Middle frontal gyrus (tissue), 1 donor: ENCODE measurements around the gene MRPL4.
"Not testable (repeated sequence)": the region's sequence is repeated elsewhere in the genome, so short reads cannot be mapped to it uniquely, and the experiment has no call there.

Source experiments
- DNase-seq: peaks from one replicate; pipeline ENCODE4 v3.0.0-alpha.2; 2015; ENCODE audit warnings: low spot score; ENCODE audit errors: extremely low spot score

Gene MRPL4

DNA sequence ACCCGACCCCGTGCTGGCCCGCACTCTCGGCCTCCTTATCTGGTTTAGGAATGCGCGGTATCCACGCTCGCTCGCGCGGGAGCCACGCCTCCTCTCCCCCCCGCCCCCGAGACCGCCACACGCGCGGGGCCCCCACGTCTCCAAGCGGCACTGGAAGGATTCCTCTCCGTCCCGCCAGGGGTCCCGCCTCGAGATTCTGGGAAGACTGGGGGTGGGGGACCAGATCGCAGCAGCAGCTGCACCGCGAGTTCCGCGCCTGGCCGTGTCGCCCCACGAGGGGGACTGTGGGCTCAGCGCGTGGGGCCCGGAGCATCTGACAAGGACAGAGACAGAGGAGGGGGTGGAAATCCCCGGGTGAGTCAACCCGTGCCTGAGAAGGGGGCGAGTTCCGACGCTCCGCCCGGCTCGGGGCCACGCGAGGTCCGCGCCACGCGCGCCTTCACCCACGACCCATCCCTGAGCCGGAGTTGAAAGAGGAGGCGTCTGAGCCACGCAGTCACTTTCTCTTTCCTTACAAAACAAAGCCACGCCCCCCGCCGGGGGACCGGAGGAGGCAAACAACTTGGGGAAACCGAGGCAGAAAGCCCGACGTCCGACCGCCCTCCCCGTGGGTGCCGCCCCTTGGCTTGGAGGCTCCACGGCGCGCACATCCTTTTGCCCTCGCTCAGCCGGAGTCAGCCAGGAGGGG, 21.7 kb upstream of the MRPL4 start:
- DNase-seq, result no peak

GRCh38 chr19:10230861-10231611, 21.0 kb upstream of the MRPL4 start, which contains the start of gene S1PR2:
Gene S1PR2, minus strand, starts transcription at chr19:10231331. Its CDS starts 6,426 bp downstream, at chr19:10224905.
- no peak for DNase-seq

DNA sequence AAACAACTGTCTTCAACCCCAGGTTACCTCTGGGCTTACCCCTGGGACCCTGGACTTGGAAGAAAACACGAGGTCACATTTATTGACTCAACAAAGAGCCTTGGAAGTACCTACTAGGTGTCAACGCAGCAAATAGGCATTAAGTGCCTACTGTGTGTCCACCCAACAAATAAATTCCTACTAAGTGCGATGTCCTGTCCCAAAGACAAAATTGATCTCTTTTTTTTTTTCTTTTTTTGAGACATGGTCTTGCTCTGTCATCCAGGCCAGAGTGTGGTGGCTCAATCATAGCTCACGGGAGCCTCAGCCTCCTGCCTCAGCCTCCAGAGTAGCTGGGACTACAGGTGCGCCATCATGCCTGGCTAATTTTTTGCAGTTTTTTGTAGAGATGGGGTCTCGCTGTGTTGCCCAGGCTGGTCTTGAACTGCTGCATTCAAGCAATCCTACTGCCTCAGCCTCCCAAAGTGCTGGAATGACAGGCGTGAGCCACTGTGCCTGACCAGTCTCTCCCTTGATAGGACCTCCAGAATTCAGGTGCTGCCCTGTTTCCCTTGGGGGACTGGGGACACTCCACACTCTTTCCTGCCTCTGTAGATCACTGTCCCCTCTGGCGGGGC, 20.3 kb upstream of the MRPL4 start:
- no peak for DNase-seq

DNA sequence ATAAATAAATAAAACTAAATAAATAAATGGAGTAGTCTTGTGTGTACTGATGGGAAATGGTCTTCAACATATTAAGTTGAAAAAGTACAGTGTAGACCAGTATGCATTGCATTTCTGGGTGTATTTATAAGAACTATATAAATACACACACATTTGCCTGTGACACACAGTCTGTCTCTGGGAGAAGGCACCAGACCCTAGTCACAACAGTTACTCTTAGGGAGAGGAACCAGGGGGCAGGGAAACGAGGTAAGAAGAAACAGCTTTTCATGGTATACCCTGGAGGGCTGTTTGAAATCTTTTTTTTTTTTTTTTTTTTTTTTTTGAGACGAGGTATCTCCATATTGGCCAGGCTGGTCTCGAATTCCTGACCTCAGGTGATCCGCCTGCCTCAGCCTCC, 18.1 kb upstream of the MRPL4 start:
- no peak for DNase-seq

DNA sequence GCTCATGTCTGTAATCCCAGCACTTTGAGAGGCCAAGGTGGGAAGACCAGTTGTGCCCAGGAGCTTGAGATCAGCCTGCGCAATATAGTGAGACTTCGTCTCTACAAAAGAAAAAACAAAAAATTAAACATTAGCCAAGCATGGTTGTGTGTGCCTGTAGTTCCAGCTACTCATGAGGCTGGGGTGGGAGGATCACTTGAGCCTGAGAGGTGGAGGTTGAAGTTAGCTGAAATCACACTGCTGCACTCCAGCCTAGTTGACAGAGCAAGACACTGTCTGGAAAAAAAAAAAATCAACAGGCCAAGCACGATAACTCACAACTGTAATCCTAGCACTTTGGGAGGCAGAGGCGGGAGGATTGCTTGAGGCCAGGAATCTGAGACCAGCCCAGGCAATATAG, 17.0 kb upstream of the MRPL4 start:
- no peak for DNase-seq

GRCh38 chr19:10235409-10235808, 16.6 kb upstream of the MRPL4 start:
- not testable (repeated sequence) for DNase-seq

- no peak for DNase-seq
These were observed 14.3 kb upstream of the MRPL4 start for GRCh38 chr19:10237702-10238101.

GRCh38 chr19:10238172-10238783, 13.7 kb upstream of the MRPL4 start:
- no peak for DNase-seq

DNA sequence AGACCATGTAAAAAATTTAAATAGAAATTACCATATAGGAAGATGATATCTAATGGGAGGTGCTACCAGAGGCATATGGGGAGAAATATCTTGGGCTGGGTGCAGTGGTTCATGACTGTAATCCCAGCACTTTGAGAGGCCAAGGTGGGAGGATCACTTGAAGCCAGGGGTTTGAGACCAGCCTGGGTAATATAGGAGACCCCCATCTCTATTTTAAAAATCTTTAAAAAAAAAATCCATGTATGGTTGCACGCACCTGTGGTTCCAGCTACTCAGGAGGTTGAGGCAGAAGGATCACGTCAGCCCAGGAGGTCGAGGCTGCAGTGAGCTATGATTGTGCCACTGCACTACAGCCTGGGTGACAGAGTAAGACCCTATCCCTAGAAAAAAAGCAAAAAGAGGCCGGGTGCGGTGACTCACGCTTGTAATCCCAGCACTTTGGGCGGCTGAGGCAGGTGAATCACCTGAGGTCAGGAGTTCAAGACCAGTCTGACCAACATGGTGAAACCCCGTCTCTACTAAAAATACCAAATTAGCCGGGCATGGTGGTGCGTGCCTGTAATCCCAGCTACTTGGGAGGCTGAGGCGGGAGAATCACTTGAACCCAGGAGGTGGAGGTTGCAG, 10.1 kb upstream of the MRPL4 start:
- not testable (repeated sequence) for DNase-seq

DNA sequence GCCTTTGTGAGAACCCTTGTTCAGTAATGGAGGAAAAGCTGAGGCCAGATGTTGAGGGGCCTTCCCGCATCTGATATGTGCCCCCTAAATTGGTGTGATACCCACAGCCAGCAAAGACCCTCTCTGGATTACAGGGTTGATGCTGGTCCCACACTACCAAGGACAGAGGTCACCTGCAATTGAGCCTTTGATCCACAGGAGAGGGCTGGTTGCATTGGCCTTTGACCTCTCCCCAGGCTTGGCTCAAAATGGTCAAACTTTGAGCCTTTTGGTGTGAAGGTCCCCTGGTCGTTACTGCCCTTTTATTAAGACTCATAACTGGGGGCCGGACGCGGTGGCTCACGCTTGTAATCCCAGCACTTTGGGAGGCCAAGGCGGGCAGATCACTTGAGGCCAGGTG, 8.4 kb upstream of the MRPL4 start:
- no peak for DNase-seq

GRCh38 chr19:10245189-10245939, 6.7 kb upstream of the MRPL4 start:
- no peak for DNase-seq

DNA sequence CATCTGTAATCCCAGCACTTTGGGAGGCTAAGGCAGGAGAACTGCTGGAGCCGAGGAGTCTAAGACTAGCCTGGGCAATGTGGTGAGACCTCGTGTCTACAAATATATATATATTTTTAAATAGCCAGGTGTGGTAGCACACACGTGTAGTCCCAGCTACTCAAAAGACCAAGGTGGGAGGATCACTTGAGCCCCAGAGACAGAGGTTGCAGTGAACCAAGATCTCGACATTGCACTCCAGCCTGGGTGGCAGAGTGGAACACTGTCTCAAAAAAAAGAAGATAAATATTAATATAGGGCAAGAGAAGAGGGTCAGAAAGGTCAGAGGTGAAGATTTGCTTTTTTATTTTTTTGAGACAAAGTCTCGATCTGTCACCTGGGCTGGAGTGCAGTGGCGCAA, 5.5 kb upstream of the MRPL4 start:
- no peak for DNase-seq

DNA sequence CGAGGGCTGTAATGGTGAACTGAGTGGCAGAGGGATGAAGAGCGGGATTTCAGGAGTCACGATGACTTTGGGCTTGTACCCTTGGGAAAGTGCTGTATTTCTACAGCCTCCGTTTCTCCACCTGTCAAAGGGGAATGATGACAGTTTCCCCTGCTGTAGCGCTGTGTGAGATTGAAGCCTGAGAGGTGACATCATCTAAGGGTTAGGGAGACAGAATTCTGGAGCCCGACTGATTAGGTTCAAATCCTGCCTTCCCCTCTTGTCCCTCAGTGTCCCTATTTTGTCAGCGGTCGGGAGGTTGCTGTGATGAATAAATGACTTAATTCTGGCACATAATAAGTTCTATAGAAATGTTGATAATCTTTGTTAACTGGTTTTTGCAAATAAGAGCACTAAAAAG, 693 bp downstream of the MRPL4 start:
- DNase-seq, result no peak

DNA sequence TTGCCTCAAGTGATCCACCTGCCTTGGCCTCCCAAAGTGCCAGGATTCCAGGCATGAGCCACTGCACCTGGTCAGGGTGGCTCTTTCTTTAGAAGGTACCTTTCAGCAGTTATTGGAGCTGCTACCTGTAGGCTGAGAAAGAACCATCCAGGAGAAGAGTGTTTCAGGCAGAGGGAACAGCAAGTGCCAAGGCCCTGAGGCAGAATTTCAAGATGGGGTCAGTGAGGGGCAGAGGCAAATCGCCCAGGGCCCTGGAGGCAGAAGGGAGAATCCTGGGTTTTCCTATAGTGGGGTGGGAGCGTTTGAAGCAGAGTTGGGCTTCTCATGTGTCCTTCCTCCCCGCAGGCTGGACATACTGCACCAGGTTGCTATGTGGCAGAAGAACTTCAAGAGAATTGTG, 2.2 kb downstream of the MRPL4 start:
- no peak for DNase-seq

DNA sequence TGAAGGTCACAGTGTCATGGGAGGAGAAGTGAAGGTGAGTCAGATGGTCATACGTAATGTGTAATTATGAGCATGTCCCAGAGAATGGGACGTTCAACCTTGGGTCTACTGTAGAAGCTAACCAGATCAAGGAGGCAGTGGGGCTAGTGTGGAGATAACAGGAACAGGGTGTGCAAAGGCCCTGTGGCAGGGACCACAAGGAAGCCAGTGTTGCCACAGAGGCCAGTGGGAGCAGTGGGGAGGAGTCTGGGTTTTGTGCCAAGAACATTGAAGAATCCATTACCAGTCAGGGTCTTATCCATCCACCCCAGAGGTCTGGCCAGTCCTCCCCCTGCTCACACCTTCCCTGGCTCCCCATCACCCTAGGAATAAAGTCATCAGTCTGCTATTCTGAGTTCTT, 3.3 kb downstream of the MRPL4 start:
- DNase-seq, result no peak

GRCh38 chr19:10256551-10256950, 4.5 kb downstream of the MRPL4 start:
- no peak for DNase-seq

DNA sequence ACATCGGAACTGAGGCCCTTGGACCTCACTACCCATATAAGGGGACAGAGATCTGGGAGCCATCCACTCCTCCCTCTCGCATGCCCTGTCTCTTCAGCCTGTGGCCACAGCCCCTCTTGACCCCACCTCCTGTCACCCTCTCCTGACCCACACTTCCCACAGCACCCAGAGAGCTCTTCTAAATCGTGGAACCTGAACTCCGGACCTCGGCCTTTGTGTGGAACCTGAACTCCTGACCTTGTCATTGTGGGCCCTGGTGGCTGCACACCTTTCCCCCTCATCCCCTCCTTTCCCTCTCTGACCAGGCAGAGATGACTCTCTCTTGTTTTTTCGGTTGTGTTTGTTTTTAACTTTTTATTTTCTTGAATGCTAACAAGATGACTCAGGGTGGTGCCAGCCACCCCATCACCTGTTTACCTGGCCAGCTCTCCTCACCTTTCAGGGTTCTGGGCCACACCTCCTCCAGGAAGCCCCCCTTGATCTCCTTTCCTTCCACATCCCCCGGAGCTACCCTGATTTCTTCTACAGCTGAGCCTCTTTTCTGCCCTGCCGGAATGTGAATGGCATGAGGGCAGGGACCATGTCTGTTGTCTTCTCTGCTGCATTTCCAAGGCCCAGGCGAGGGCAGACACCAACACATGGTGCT, 5.1 kb downstream of the MRPL4 start:
- DNase-seq, result no peak

GRCh38 chr19:10258080-10258710, 6.2 kb downstream of the MRPL4 start:
- no peak for DNase-seq

GRCh38 chr19:10259162-10259905, 7.3 kb downstream of the MRPL4 start:
- peak; percentile 54 for DNase-seq
